Measurements from ENCODE around the gene RCAN2. TPM values are rescaled to one million over a fixed set of nuclear protein-coding genes. Genes with fewer than 3 reads are reported as not detected.
A peak's percentile ranks its signal among the peaks of the same experiment; 100 is the strongest.

The RCAN2 gene
- total and polyA plus RNA-seq, 7 donors: 5.0 to 22.7 (median 9.1) TPM

DNA sequence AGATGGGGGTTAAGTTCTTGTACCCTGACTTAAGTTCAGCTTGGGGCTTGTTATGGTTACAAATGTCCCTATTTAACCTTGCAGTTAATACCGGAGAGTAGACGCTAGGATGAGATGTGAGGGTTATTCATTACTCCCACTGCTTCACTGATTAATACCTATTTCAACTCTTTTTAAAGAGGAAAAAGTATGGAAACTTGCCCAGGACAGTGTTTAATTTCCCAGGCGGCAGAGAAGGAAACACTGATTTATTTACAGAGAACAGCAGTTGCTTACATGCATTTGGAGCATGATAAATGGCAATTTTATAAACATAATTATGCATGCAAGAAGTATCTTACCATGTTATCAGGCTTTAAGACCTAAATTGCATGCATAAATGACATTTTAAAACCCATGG lies 137.7 kb downstream of the RCAN2 start:
- Histone ChIP-seq H3K4me3 (no peak overlapping the region), H3K9me3 (no peaks in the 10 kb centered on the region), H3K36me3 (no peaks in the 10 kb centered on the region), H3K4me1 (peaks cover 0 to 21% (median 18%) of the 10 kb centered on the region in 4 donors), H3K27ac (peak overlapping the region in 1 of 4 donors; percentile 35), H3K27me3 (no peaks in the 10 kb centered on the region)
- TF ChIP-seq, protein P1, sequence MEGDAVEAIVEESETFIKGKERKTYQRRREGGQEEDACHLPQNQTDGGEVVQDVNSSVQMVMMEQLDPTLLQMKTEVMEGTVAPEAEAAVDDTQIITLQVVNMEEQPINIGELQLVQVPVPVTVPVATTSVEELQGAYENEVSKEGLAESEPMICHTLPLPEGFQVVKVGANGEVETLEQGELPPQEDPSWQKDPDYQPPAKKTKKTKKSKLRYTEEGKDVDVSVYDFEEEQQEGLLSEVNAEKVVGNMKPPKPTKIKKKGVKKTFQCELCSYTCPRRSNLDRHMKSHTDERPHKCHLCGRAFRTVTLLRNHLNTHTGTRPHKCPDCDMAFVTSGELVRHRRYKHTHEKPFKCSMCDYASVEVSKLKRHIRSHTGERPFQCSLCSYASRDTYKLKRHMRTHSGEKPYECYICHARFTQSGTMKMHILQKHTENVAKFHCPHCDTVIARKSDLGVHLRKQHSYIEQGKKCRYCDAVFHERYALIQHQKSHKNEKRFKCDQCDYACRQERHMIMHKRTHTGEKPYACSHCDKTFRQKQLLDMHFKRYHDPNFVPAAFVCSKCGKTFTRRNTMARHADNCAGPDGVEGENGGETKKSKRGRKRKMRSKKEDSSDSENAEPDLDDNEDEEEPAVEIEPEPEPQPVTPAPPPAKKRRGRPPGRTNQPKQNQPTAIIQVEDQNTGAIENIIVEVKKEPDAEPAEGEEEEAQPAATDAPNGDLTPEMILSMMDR (IDR thresholded peaks at IDR 0.05): no peak
- TF ChIP-seq EP300 (IDR thresholded peaks at IDR 0.05): no peak
- no peak for TF ChIP-seq POLR2A (IDR thresholded peaks at IDR 0.05)
- TF ChIP-seq POLR2AphosphoS5 (IDR thresholded peaks at IDR 0.05): no peak
- DNase-seq: no peak
- intact Hi-C loops (cut with DNase I): no loop called here
- WGBS, 2 donors: 79 to 80% methylated on average over 3 of the region's 3 CpGs

DNA sequence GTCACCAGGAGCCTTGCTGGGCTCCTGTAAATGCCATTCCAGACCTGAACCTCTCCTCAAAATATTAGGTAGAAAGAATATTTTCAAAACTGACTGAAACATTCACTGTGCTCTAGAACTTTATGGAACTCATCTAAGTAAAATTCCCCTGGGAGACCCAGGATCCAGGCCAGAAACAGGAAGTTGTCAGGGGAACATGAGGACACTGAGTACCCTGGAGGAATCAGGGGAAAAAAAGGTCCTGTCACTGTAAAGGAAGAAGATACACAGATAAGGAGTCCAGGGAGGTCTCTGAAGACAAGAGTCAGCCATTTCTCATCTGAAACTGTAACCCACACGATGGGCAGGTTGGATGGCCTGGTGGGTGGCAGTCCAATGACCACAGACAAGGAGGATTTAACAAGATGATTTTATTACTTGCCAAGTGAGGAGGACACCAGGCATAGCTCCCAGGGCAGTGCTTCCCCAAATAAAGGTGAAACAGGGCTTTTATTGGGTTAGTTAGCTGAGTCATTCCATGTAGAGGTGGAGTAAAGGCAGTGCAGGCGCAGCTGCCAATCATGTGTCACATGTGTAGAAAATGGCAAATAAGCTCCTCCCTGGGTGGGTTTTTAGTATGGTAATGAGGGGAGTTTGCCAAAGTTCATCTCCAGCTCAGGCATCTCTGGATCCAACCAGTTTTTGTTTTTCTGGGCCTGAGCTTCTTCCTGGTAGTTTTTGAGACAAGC lies 138.5 kb downstream of the RCAN2 start:
- Histone ChIP-seq H3K4me1 (peaks cover 0 to 21% (median 18%) of the 10 kb centered on the region in 4 donors), H3K27me3 (no peaks in the 10 kb centered on the region), H3K27ac (peak overlapping the region in 1 of 4 donors; percentile 35), H3K9me3 (no peaks in the 10 kb centered on the region), H3K4me3 (no peak overlapping the region), H3K36me3 (no peaks in the 10 kb centered on the region)
- intact Hi-C loops (cut with DNase I): no loop called here
- TF ChIP-seq POLR2AphosphoS5 (IDR thresholded peaks at IDR 0.05) (peak in 1 of 4 donors; percentile 9), EP300 (IDR thresholded peaks at IDR 0.05) (no peak), POLR2A (IDR thresholded peaks at IDR 0.05) (no peak)
- TF ChIP-seq, protein P1 (IDR thresholded peaks at IDR 0.05): no peak
- DNase-seq: no peak
- WGBS, 2 donors: 91 to 93% methylated on average over 2 of the region's 2 CpGs

DNA sequence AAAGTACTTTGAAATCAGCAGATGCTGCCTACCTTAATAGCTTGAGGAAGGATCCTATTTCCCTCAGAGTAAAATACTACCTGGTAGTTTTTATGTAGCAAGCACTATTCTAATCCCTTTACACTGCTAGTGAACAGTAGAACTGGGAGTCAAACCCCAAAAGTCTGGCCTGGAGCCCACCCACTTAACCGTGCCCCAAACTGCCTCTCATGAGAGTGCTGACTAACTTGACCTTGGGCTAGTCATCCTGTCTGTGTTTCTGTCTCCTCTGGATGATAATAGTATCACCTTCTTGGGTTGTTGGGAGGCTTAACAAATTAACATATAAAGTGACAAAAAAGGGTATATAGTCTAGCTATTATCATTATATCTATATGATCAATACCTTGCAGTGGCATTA lies 140.5 kb downstream of the RCAN2 start:
- Histone ChIP-seq H3K4me3 (no peak overlapping the region), H3K27me3 (no peaks in the 10 kb centered on the region), H3K27ac (no peak overlapping the region), H3K4me1 (peaks cover 0 to 21% (median 18%) of the 10 kb centered on the region in 4 donors), H3K9me3 (no peaks in the 10 kb centered on the region), H3K36me3 (no peaks in the 10 kb centered on the region)
- TF ChIP-seq EP300 (IDR thresholded peaks at IDR 0.05): no peak
- no peak for TF ChIP-seq POLR2AphosphoS5 (IDR thresholded peaks at IDR 0.05)
- TF ChIP-seq, protein P1 (IDR thresholded peaks at IDR 0.05): no peak
- TF ChIP-seq POLR2A (IDR thresholded peaks at IDR 0.05): no peak
- intact Hi-C loops (cut with DNase I): no loop called here
- no peak for DNase-seq
- WGBS, 2 donors: 77 to 81% methylated on average over 1 of the region's 1 CpG

DNA sequence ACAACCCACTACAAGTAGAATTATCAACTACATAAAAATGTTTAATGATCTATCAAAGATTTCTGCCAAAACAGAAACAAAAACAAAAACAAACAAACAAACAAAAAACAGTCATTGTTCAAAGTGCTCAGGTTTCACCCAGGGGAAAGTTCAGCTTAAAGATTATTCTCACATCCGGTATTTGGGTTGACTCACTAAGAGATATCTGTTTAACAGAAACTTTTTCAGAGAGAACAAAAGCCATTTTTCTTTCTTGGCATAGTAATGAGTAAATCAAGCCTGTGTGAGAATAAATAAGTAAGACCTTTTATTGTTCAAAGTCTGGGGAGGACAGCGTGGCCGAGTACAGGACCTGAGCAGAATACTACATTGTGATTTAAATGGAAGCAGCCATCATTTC lies 143.6 kb downstream of the RCAN2 start:
- DNase-seq: no peak
- no peak overlapping the region for H3K27ac ChIP-seq
- H3K4me1 ChIP-seq: peaks cover 0 to 4% (median 4%) of the 10 kb centered on the region in 4 donors
- H3K27me3 ChIP-seq: no peaks in the 10 kb centered on the region
- H3K36me3 ChIP-seq: no peaks in the 10 kb centered on the region
- intact Hi-C loops (cut with DNase I): no loop called here
- H3K9me3 ChIP-seq: no peaks in the 10 kb centered on the region
- H3K4me3 ChIP-seq: no peak overlapping the region
- 72 to 92% methylated on average over 3 of the region's 3 CpGs for WGBS, 2 donors
- TF ChIP-seq POLR2AphosphoS5 (IDR thresholded peaks at IDR 0.05) (no peak), POLR2A (IDR thresholded peaks at IDR 0.05) (no peak), EP300 (IDR thresholded peaks at IDR 0.05) (no peak)
- TF ChIP-seq, protein P1 (IDR thresholded peaks at IDR 0.05): no peak
